ENCODE data around the gene METAP2. TPM values are rescaled to one million over a fixed set of nuclear protein-coding genes. Genes with fewer than 3 reads are reported as not detected.

METAP2 gene
- total and polyA plus RNA-seq, 2 donors (not counting 3 experiments of a cell fraction or from before 2014, with no cell fraction given): 28.5 to 105 TPM

- H3K4me2 ChIP-seq (ENCODE audit: insufficient read depth, low read length): no peak overlapping the region
- no peak overlapping the region for H3K9ac ChIP-seq (replicated peaks; ENCODE audit: extremely low read depth, insufficient read depth, low read length)
- ChIA-PET POLR2A (no interaction called here), CTCF (interaction anchor here (0.8 kb wide), 1 partner anchor 30 kb away, joined by 3 read pairs; no protein-coding TSS in a partner anchor)
- peaks cover 7 to 13% of the 10 kb centered on the region in 2 experiments for H3K36me3 ChIP-seq (ENCODE audit: control insufficient read depth in 2 of 2, extremely low read depth in 1 of 2, insufficient read depth in 2 of 2, low read length in 2 of 2)
- intact Hi-C loops (cut with micrococcal nuclease) (no loop called here), dilution Hi-C loops (cut with MboI; ENCODE audit: extremely low pct_ligation_motif_present, low sequenced_read_pairs) (no loop called here)
- H4K20me1 ChIP-seq (replicated peaks; ENCODE audit: control insufficient read depth, extremely low read depth, insufficient read depth, low read length): no peaks in the 10 kb centered on the region
- no peak for TF ChIP-seq CTCF (IDR thresholded peaks at IDR 0.05; ENCODE audit: extremely low read depth in 1 of 2, insufficient read depth in 1 of 2, low read depth in 1 of 2, low read length in 2 of 2)
- no peak for TF ChIP-seq POLR2AphosphoS5 (IDR thresholded peaks at IDR 0.05; ENCODE audit: insufficient read depth, low read depth, low read length)
- TF ChIP-seq MAX (IDR thresholded peaks at IDR 0.05; ENCODE audit: insufficient read depth, insufficient read length): no peak
- TF ChIP-seq JUN (IDR thresholded peaks at IDR 0.05; ENCODE audit: borderline replicate concordance, insufficient read depth, insufficient read length, low read depth): no peak
- no peak for TF ChIP-seq MYC (IDR thresholded peaks at IDR 0.05; ENCODE audit: low read depth, low read length)
- no peak for TF ChIP-seq GATA2 (IDR thresholded peaks at IDR 0.05; ENCODE audit: insufficient read depth, insufficient read length, low read depth, low read length)
- no peak for TF ChIP-seq FOS (IDR thresholded peaks at IDR 0.05; ENCODE audit: borderline replicate concordance, insufficient read depth, low read length)
- TF ChIP-seq POLR2A (IDR thresholded peaks at IDR 0.05; ENCODE audit: low read depth, low read length): no peak
- no peak for TF ChIP-seq EZH2 (IDR thresholded peaks at IDR 0.05; ENCODE audit: borderline replicate concordance, low read depth, low read length, severe bottlenecking)
- peaks cover 11% of the 10 kb centered on the region for H3K79me2 ChIP-seq (ENCODE audit: control insufficient read depth, insufficient read depth, low read length)
- no TSS peak for BruUV-seq (replicated peaks)
- no peaks in the 10 kb centered on the region for H3K27me3 ChIP-seq (ENCODE audit: control insufficient read depth in 2 of 2, insufficient read depth in 2 of 2, low read length in 2 of 2)
- H2AFZ ChIP-seq (ENCODE audit: low read depth, low read length): no peak overlapping the region
- H3K27ac ChIP-seq (ENCODE audit: insufficient read depth, low read depth, low read length): no peak overlapping the region
- no peak overlapping the region for H3K4me3 ChIP-seq (replicated peaks in 1 of 3; ENCODE audit: insufficient read depth in 1 of 3, low read depth in 1 of 3, low read length in 3 of 3)
- no peak for DNase-seq (ENCODE audit: low read depth, low spot score)
- H3K9me3 ChIP-seq (replicated peaks; ENCODE audit: control insufficient read depth, insufficient read depth, low read length): no peaks in the 10 kb centered on the region
- H3K4me1 ChIP-seq (ENCODE audit: control insufficient read depth, extremely low read depth, insufficient read depth, low read length): no peaks in the 10 kb centered on the region
- no peak for FAIRE-seq
- no peaks in the 10 kb centered on the region for H3K9me1 ChIP-seq (replicated peaks; ENCODE audit: control insufficient read depth, extremely low read depth, insufficient read depth, low read length)
Measured at GRCh38 chr12:95504140-95504539, 30.2 kb downstream of the METAP2 start.

Data from endothelial cell of umbilical vein (primary cell).